Transverse colon (tissue), 4 donors: ENCODE measurements around the gene AOPEP. TPM values are rescaled to one million over a fixed set of nuclear protein-coding genes. Genes with fewer than 3 reads are reported as not detected.
A peak's percentile ranks its signal among the peaks of the same experiment; 100 is the strongest.

Experiments
- DNase-seq: peaks from one replicate; pipeline ENCODE4 v3.0.0-alpha.2; 2019
- H3K27ac ChIP-seq, 4 donors: fragments of 200-600 bp; sonication (generic); 2 replicates each; pipeline ENCODE4 v1.5.1; 2016 to 2018; ENCODE audit warnings: inconsistent platforms in 4 of 4
- H3K27me3 ChIP-seq: fragments of 200-600 bp; sonication (generic); 2 replicates; pipeline ENCODE4 v1.5.1; 2017; ENCODE audit warnings: inconsistent platforms
- H3K36me3 ChIP-seq, 4 donors: fragments of 200-600 bp; sonication (generic); 2 replicates each; pipeline ENCODE4 v1.5.1; 2017 to 2019; ENCODE audit warnings: inconsistent platforms in 4 of 4
- H3K4me1 ChIP-seq, 4 donors: fragments of 200-600 bp; sonication (generic); 2 replicates each; pipeline ENCODE4 v1.5.1; 2017 to 2020; ENCODE audit warnings: inconsistent platforms in 4 of 4
- H3K4me3 ChIP-seq, 4 donors: fragments of 200-600 bp; sonication (generic); 1 replicate in 1 of 4; 2 replicates in 3 of 4; pipeline versions ENCODE4 v1.5.1 to v1.6.1; 2017 to 2019; ENCODE audit warnings: inconsistent platforms in 4 of 4
- H3K9me3 ChIP-seq, 2 donors: fragments of 200-600 bp; sonication (generic); 2 replicates each; pipeline ENCODE4 v1.5.1; 2017 to 2019; ENCODE audit warnings: inconsistent platforms in 2 of 2
- CTCF ChIP-seq, 5 experiments: fragments of 200-600 bp in 3 of 5; fragments of 450-650 bp in 2 of 5; sonication (generic) in 3 of 5; IDR thresholded peaks; 1 replicate in 2 of 5; 2 replicates in 3 of 5; pipeline ENCODE4 v1.5.1; 2016 to 2017; ENCODE audit warnings: antibody characterized with exemption in 5 of 5, inconsistent platforms in 3 of 5, mild to moderate bottlenecking in 2 of 5, moderate library complexity in 1 of 5
- EP300 ChIP-seq: sonication (generic); formaldehyde crosslinking; IDR thresholded peaks from one replicate; pipeline ENCODE4 v1.6.1; 2017; ENCODE audit warnings: antibody characterized with exemption, low read depth
- POLR2A ChIP-seq: fragments of 450-650 bp; IDR thresholded peaks from one replicate; pipeline ENCODE4 v1.6.1; 2016; ENCODE audit warnings: antibody characterized with exemption, mild to moderate bottlenecking, moderate library complexity
- POLR2AphosphoS5 ChIP-seq, 3 donors: sonication (generic); formaldehyde crosslinking; IDR thresholded peaks; one replicate each; pipeline ENCODE4 v1.6.1; 2016; ENCODE audit warnings: antibody characterized with exemption in 3 of 3
- WGBS, 2 donors: methylation state at CpG; one replicate each; pipeline ENCODE4 v1.1.5; 2018; ENCODE audit warnings: low coverage in 1 of 2; 5-methylcytosine and 5-hydroxymethylcytosine counted together
- in situ Hi-C, 4 donors: fragments of 200-750 bp; cut with MboI; loops; one replicate each; pipeline versions ENCODE4 v1.15.0 to v1.15.1; 2017; ENCODE audit warnings: low sequenced_read_pairs in 3 of 4, low pct_ligation_motif_present in 1 of 4, low pct_unique_long_range_greater_than_20kb in 1 of 4
- intact Hi-C: fragments of 100-400 bp; cut with DNase I; formaldehyde crosslinking; loops from one replicate; pipeline ENCODE4 v1.15.1; 2023; ENCODE audit warnings: low total_unique reads
- total RNA-seq, 4 donors: library from RNA; depleted of rRNA; stranded (reverse); fragments of >200 nt; gene quantifications; one replicate each; pipeline ENCODE4 v1.1.0, GENCODE V29; 2016

The AOPEP gene
- total RNA-seq, 4 donors from 2014 or later: 53.0 to 129 (median 92.7) TPM

- 85 to 94% methylated on average over 3 to 8 of the region's 8 CpGs for WGBS, 2 donors
- intact Hi-C loops (no loop called here), in situ Hi-C loops (loop anchor here in 1 of 4 donors (25.0 kb wide), 1 partner anchor 322 kb away; no protein-coding TSS in a partner anchor)
Measured at GRCh38 chr9:95109456-95109855, 383.0 kb downstream of the AOPEP start.

GRCh38 chr9:95110921-95111525 lies 384.5 kb downstream of the AOPEP start:
- intact Hi-C loops: no loop called here
- no peak overlapping the region for H3K4me3 ChIP-seq
- no peaks in the 10 kb centered on the region for H3K9me3 ChIP-seq
- H3K27ac ChIP-seq: no peak overlapping the region
- WGBS, 2 donors: 82 to 87% methylated on average over 9 to 14 of the region's 14 CpGs
- H3K4me1 ChIP-seq: peaks cover 0 to 9% (median 6%) of the 10 kb centered on the region in 4 donors
- in situ Hi-C loops: loop anchor here in 1 of 4 donors (25.0 kb wide), 1 partner anchor 324 kb away; no protein-coding TSS in a partner anchor
- peaks cover 0 to 14% (median 0%) of the 10 kb centered on the region in 4 donors for H3K36me3 ChIP-seq
- no peak for DNase-seq
- no peak for TF ChIP-seq CTCF (IDR thresholded peaks at IDR 0.05)
- no peak for TF ChIP-seq POLR2A
- no peak for TF ChIP-seq EP300
- TF ChIP-seq POLR2AphosphoS5 (IDR thresholded peaks at IDR 0.05): no peak
- H3K27me3 ChIP-seq: no peaks in the 10 kb centered on the region

More at GRCh38 chr9:95109456-95109855, 383.0 kb downstream of the AOPEP start:
- DNase-seq: no peak
- Histone ChIP-seq H3K4me1 (peaks cover 0 to 10% (median 4%) of the 10 kb centered on the region in 4 donors), H3K27me3 (no peaks in the 10 kb centered on the region), H3K4me3 (no peak overlapping the region), H3K36me3 (peaks cover 0 to 14% (median 0%) of the 10 kb centered on the region in 4 donors), H3K27ac (peak overlapping the region in 1 of 4 donors; percentile 4), H3K9me3 (no peaks in the 10 kb centered on the region)
- TF ChIP-seq CTCF (IDR thresholded peaks at IDR 0.05) (no peak), POLR2A (no peak)

GRCh38 chr9:95111716-95112115 lies 385.2 kb downstream of the AOPEP start:
- H3K36me3 ChIP-seq: peaks cover 0 to 12% (median 0%) of the 10 kb centered on the region in 4 donors
- no peaks in the 10 kb centered on the region for H3K27me3 ChIP-seq
- no peak overlapping the region for H3K4me3 ChIP-seq
- WGBS, 2 donors: 90 to 92% methylated on average over 2 to 11 of the region's 11 CpGs
- H3K4me1 ChIP-seq: peaks cover 4 to 12% (median 12%) of the 10 kb centered on the region in 4 donors
- no peak overlapping the region for H3K27ac ChIP-seq
- TF ChIP-seq CTCF (IDR thresholded peaks at IDR 0.05) (no peak), EP300 (no peak), POLR2AphosphoS5 (IDR thresholded peaks at IDR 0.05) (no peak), POLR2A (no peak)
- DNase-seq: no peak
- in situ Hi-C loops (loop anchor here in 1 of 4 donors (25.0 kb wide), 1 partner anchor 324 kb away; no protein-coding TSS in a partner anchor), intact Hi-C loops (no loop called here)
- H3K9me3 ChIP-seq: no peaks in the 10 kb centered on the region

GRCh38 chr9:95112436-95113280 lies 386.2 kb downstream of the AOPEP start:
- H3K4me1 ChIP-seq: peaks cover 4 to 13% (median 9%) of the 10 kb centered on the region in 4 donors
- WGBS, 2 donors: 95 to 100% methylated on average over 3 to 12 of the region's 12 CpGs
- intact Hi-C loops: no loop called here
- no peak for TF ChIP-seq POLR2A
- no peak for TF ChIP-seq POLR2AphosphoS5 (IDR thresholded peaks at IDR 0.05)
- no peak for TF ChIP-seq CTCF (IDR thresholded peaks at IDR 0.05)
- no peak for TF ChIP-seq EP300
- no peaks in the 10 kb centered on the region for H3K9me3 ChIP-seq
- in situ Hi-C loops: loop anchor here in 1 of 4 donors (25.0 kb wide), 1 partner anchor 325 kb away; no protein-coding TSS in a partner anchor
- peaks cover 0 to 7% (median 0%) of the 10 kb centered on the region in 4 donors for H3K36me3 ChIP-seq
- no peaks in the 10 kb centered on the region for H3K27me3 ChIP-seq
- no peak for DNase-seq
- no peak overlapping the region for H3K4me3 ChIP-seq
- no peak overlapping the region for H3K27ac ChIP-seq
